Choroid plexus epithelial cell (primary cell): Measurements from ENCODE around the gene SOX10.

Source experiments
- DNase-seq: peaks from one replicate; pipeline ENCODE4 v3.0.0-alpha.2; 2010; ENCODE audit warnings: low read depth
- H3K4me3 ChIP-seq: 2 replicates; pipeline ENCODE4 v1.5.1; 2011; ENCODE audit warnings: low read depth, mild to moderate bottlenecking, control low read depth, low read length, moderate library complexity
- TF ChIP-seq, protein P1 (sequence below): conservative IDR thresholded peaks from 2 replicates; pipeline ENCODE4 v1.5.1; 2011; ENCODE audit warnings: low read depth, mild to moderate bottlenecking, control low read depth, inconsistent platforms, low read length, moderate library complexity

Gene SOX10

DNA sequence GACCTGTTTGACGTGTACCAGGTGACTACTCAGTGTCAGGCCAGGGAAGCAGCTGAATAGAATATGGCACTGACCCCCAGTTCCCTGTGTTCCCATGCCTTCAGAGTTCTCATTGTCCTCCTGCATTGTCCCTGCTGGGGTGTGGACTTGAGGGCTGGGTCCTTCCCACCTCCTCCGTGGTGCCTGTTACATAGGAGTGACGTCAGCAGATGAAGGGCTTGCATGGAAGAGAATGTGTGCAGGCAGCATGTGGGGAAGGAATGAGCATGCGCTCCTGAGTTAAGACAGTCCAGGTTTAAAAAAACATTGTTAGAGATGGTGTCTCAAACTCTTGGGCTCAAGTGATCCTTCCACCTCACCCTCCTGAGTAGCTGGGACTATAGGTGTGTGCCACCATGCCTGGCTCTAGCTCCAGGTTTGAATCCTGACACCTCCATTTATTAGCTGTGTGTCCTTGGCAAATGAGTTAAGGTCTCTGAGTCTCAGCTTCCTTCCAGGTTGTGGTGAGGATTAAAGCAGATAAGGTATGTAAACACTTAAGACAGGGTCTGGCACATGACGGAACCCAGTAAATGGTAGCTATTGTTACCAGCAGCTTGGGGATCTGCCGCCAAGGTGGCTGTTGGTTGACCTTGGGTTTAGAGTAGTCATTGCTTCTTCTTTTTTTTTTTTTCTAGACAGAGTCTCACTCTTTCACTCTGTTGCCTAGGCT lies 7.5 kb upstream of the SOX10 start:
- no peak for DNase-seq
- no peak overlapping the region for H3K4me3 ChIP-seq
- TF ChIP-seq, protein P1, sequence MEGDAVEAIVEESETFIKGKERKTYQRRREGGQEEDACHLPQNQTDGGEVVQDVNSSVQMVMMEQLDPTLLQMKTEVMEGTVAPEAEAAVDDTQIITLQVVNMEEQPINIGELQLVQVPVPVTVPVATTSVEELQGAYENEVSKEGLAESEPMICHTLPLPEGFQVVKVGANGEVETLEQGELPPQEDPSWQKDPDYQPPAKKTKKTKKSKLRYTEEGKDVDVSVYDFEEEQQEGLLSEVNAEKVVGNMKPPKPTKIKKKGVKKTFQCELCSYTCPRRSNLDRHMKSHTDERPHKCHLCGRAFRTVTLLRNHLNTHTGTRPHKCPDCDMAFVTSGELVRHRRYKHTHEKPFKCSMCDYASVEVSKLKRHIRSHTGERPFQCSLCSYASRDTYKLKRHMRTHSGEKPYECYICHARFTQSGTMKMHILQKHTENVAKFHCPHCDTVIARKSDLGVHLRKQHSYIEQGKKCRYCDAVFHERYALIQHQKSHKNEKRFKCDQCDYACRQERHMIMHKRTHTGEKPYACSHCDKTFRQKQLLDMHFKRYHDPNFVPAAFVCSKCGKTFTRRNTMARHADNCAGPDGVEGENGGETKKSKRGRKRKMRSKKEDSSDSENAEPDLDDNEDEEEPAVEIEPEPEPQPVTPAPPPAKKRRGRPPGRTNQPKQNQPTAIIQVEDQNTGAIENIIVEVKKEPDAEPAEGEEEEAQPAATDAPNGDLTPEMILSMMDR: no peak

DNA sequence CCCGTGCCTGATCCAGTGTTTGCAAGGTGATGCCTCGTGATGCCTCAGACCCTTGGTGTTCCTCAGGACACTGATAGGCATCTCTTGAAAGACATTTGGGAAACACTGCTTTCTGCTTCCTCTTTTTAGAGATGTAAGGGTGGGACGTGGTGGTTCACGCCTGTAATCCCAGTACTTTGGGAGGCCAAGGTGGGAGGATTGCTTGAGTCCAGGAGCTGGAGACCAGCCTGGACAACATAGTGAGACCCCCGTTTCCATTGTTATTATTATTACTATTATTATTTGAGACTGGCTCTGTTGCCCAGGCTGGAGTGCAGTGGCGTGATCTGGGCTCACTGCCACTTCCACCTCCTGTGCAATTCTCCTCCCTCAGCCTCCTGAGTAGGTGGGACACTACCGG lies 6.5 kb upstream of the SOX10 start:
- H3K4me3 ChIP-seq: no peak overlapping the region
- DNase-seq: no peak
- TF ChIP-seq, protein P1: no peak

DNA sequence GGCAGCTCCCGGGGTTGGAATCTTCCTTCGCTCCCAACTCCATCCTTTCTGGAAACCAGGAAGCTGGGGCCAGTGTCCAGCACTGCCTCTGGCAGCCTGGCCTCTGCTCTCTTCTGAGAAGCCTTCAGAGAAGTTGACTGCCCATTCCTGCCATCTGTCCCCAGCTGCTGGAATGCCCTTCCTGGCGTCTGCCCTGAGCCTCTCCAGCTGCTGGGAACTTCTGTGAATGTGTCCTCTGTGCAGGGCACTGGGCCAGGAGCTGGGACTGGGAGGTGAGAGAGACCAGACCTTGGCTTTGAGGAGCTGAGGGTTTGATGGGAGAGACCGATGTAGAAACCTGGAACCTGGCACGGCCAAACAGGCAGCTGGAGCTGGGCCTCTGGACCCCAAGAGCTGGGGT lies 5.9 kb upstream of the SOX10 start:
- H3K4me3 ChIP-seq: no peak overlapping the region
- DNase-seq: no peak
- TF ChIP-seq, protein P1: no peak

DNA sequence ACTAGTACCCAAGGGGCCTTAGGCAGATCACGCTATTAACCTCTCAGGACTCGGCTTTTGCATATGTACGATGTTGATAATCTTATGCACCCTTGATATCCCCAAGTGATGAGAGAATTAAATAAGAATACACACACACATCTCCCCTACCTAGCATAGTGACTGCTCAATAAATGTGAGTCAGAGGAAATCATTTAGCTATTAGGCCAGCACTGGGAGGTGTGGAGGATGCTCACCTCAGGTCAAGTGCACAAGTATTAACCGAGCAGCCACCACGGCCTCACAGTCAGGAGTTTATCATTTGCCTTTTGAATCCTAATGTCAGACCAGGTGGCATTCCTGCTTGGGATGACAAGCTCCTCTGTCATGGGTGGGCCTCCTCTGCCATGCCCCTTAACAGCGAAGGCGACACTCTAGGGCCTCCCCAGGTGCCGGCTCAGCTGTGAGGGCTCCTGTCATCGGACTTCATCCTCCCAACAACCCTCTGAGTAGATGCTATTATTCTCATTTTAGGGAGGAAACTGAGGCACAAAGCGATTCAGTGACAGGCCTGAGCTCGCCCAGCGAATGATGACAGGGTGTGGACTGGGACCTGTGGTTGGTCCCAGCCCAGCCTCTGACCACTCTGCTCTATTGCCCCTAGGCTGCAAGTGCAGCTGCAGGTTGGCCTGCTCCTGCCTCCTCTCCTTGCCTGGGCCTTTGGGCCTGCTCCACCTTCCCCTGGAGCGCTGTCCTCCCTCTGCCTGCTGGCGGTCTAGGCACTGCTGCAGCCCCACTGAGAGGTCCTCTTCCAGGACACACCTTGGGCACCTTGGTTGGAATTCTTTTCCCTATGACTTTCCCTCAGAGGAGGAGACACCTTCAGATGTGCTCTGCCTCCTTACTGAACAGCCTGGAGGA lies 5.0 kb upstream of the SOX10 start:
- H3K4me3 ChIP-seq: no peak overlapping the region
- TF ChIP-seq, protein P1: no peak
- no peak for DNase-seq

DNA sequence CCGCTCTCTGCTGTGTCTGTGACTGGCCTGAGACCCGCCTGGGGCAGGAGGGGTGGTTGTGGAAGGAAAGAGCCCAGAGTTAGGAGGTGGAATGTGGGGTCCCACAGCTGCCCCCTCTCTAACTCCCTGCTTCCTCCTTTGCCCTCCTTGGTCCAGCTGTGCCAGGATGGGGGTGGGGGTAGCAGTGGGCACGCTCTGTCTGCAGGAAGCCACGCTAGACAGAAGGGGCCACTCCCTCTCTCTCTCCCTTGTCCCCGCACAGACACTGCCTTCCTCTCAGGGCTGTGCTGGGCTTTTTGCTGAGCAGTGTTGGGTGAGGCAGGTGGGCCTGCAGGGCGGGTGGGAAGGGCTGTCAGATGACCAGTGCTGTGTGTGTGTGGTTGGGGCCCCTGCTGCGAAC lies 2.0 kb upstream of the SOX10 start:
- no peak for DNase-seq
- TF ChIP-seq, protein P1: no peak
- H3K4me3 ChIP-seq: no peak overlapping the region

DNA sequence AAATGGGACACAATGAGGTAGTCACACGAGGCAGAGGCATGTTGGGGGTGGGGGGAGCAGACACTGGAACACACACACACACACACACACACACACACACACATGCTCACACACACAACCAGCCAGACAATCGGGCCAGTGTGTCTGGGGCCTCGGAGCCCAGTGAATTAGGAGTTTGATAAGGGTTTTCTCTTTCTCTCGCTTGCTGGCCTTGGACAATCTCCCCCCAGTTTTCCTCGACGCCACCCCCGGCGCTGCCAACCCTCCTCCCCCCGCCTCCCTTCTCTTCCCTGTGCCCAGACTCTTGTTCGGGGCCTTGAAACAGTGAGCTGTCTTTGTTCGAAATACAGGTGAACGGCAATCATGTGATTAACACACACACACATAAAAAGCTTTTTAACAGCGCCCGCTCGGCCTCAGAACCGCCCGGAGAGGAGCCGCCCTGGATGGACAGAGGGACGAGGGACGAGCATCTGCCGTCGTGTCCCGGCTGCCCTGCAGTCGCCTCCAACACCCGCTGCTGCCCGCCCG lies 1.5 kb upstream of the SOX10 start:
- DNase-seq: no peak
- TF ChIP-seq, protein P1: no peak
- no peak overlapping the region for H3K4me3 ChIP-seq
